Measurements from ENCODE around the gene EARS2. TPM values are rescaled to one million over a fixed set of nuclear protein-coding genes. Genes with fewer than 3 reads are reported as not detected.
"Not testable (repeated sequence)": the region's sequence is repeated elsewhere in the genome, so short reads cannot be mapped to it uniquely, and the experiment has no call there.

The EARS2 gene
- total and polyA plus RNA-seq, 4 donors: 4.8 to 14.9 (median 8.6) TPM

GRCh38 chr16:23584186-23585076 is 27.3 kb upstream of the EARS2 start:
- Histone ChIP-seq H3K27ac (ENCODE audit: low read depth in 1 of 2, low read length in 2 of 2) (no peak overlapping the region), H3K4me3 (ENCODE audit: low read length in 2 of 2) (no peak overlapping the region), H3K4me1 (ENCODE audit: control insufficient read depth in 1 of 2, insufficient read depth in 2 of 2, low read length in 2 of 2) (no peaks in the 10 kb centered on the region), H3K36me3 (ENCODE audit: control insufficient read depth in 1 of 2, insufficient read depth in 2 of 2, low read length in 1 of 2) (peaks cover 4 to 14% of the 10 kb centered on the region in 2 donors), H3K9me3 (ENCODE audit: control insufficient read depth, low read length) (no peaks in the 10 kb centered on the region), H3K27me3 (ENCODE audit: control insufficient read depth in 1 of 2, insufficient read depth in 2 of 2, low read length in 1 of 2) (no peaks in the 10 kb centered on the region)
- ATAC-seq (ENCODE audit: low FRiP score) (no peak), DNase-seq (no peak)
- 79 to 86% methylated on average over 13 of the region's 14 CpGs for WGBS, 2 donors
- intact Hi-C loops (cut with DNase I): no loop called here

GRCh38 chr16:23583271-23583670 is 26.1 kb upstream of the EARS2 start:
- WGBS, 2 donors: 93% methylated on average over 12 to 30 of the region's 30 CpGs

DNA sequence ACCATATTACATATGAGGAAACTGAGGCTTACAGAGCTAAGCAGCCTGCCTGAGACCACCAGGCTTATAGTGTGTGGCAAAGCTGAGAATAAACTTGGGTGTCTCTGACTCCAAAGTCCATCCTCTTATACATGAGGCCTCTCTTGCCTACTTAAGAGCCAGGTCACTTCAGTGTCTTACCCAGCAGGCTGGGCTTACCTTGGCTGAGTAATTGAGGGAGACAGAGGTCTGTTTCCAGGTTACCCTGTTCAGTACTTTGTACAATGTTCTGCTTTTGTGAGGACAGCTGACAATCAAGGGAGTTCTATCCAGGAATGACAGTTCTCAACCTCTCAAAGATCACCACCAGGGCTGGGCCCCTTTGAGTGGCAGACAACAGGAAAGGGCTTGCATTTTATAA is 24.6 kb upstream of the EARS2 start:
- intact Hi-C loops (cut with DNase I): no loop called here
- H3K27ac ChIP-seq (ENCODE audit: low read depth in 1 of 2, low read length in 2 of 2): no peak overlapping the region
- H3K4me1 ChIP-seq (ENCODE audit: control insufficient read depth in 1 of 2, insufficient read depth in 2 of 2, low read length in 2 of 2): no peaks in the 10 kb centered on the region
- H3K27me3 ChIP-seq (ENCODE audit: control insufficient read depth in 1 of 2, insufficient read depth in 2 of 2, low read length in 1 of 2): no peaks in the 10 kb centered on the region
- no peaks in the 10 kb centered on the region for H3K9me3 ChIP-seq (ENCODE audit: control insufficient read depth, low read length)
- H3K4me3 ChIP-seq (ENCODE audit: low read length in 2 of 2): no peak overlapping the region
- DNase-seq: no peak
- peaks cover 0 to 14% of the 10 kb centered on the region in 2 donors for H3K36me3 ChIP-seq (ENCODE audit: control insufficient read depth in 1 of 2, insufficient read depth in 2 of 2, low read length in 1 of 2)
- ATAC-seq (ENCODE audit: low FRiP score): no peak

More at GRCh38 chr16:23583271-23583670, 26.1 kb upstream of the EARS2 start:
- H3K27ac ChIP-seq (ENCODE audit: low read depth in 1 of 2, low read length in 2 of 2); H3K4me3 ChIP-seq (ENCODE audit: low read length in 2 of 2); intact Hi-C loops (cut with DNase I); DNase-seq; H3K27me3 ChIP-seq (ENCODE audit: control insufficient read depth in 1 of 2, insufficient read depth in 2 of 2, low read length in 1 of 2); H3K9me3 ChIP-seq (ENCODE audit: control insufficient read depth, low read length); H3K4me1 ChIP-seq (ENCODE audit: control insufficient read depth in 1 of 2, insufficient read depth in 2 of 2, low read length in 2 of 2); ATAC-seq (ENCODE audit: low FRiP score): not testable (repeated sequence)
- peaks cover 4 to 14% of the 10 kb centered on the region in 2 donors for H3K36me3 ChIP-seq (ENCODE audit: control insufficient read depth in 1 of 2, insufficient read depth in 2 of 2, low read length in 1 of 2)

DNA sequence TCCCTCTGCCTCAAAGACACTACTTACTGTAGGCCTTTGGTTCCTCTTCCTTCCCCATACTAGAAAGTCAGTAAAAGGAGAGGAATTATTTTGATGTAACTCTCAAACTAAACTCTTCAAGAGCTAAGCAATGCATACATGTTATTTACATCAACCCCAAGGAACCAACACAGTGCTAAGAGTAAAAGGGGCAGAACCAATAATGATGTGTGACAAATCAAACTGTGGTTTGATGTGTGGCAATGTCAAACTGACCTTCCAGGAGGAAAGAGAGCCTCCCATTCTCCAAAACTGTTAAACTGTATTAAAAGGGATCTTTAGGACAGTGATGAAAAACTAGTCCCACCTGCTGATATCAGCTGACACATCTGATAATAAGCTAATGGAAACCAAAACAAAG is 23.2 kb upstream of the EARS2 start:
- Histone ChIP-seq H3K27ac (ENCODE audit: low read depth in 1 of 2, low read length in 2 of 2) (no peak overlapping the region), H3K27me3 (ENCODE audit: control insufficient read depth in 1 of 2, insufficient read depth in 2 of 2, low read length in 1 of 2) (no peaks in the 10 kb centered on the region), H3K4me1 (ENCODE audit: control insufficient read depth in 1 of 2, insufficient read depth in 2 of 2, low read length in 2 of 2) (no peaks in the 10 kb centered on the region), H3K36me3 (ENCODE audit: control insufficient read depth in 1 of 2, insufficient read depth in 2 of 2, low read length in 1 of 2) (peaks cover 0 to 14% of the 10 kb centered on the region in 2 donors), H3K4me3 (ENCODE audit: low read length in 2 of 2) (no peak overlapping the region), H3K9me3 (ENCODE audit: control insufficient read depth, low read length) (no peaks in the 10 kb centered on the region)
- no peak for DNase-seq
- ATAC-seq (ENCODE audit: low FRiP score): no peak
- intact Hi-C loops (cut with DNase I): no loop called here

GRCh38 chr16:23579371-23579770 is 22.2 kb upstream of the EARS2 start:
- Histone ChIP-seq H3K27ac (ENCODE audit: low read depth in 1 of 2, low read length in 2 of 2) (no peak overlapping the region), H3K36me3 (ENCODE audit: control insufficient read depth in 1 of 2, insufficient read depth in 2 of 2, low read length in 1 of 2) (peaks cover 0 to 11% of the 10 kb centered on the region in 2 donors), H3K4me3 (ENCODE audit: low read length in 2 of 2) (no peak overlapping the region), H3K9me3 (ENCODE audit: control insufficient read depth, low read length) (no peaks in the 10 kb centered on the region), H3K27me3 (ENCODE audit: control insufficient read depth in 1 of 2, insufficient read depth in 2 of 2, low read length in 1 of 2) (no peaks in the 10 kb centered on the region), H3K4me1 (ENCODE audit: control insufficient read depth in 1 of 2, insufficient read depth in 2 of 2, low read length in 2 of 2) (no peaks in the 10 kb centered on the region)
- intact Hi-C loops (cut with DNase I): no loop called here
- WGBS, 2 donors: 97% methylated on average over 4 of the region's 4 CpGs
- ATAC-seq (ENCODE audit: low FRiP score) (no peak), DNase-seq (no peak)

GRCh38 chr16:23578101-23578830 is 21.1 kb upstream of the EARS2 start:
- DNase-seq (no peak), ATAC-seq (ENCODE audit: low FRiP score) (no peak)
- intact Hi-C loops (cut with DNase I): no loop called here
- Histone ChIP-seq H3K9me3 (ENCODE audit: control insufficient read depth, low read length) (no peaks in the 10 kb centered on the region), H3K36me3 (ENCODE audit: control insufficient read depth in 1 of 2, insufficient read depth in 2 of 2, low read length in 1 of 2) (peaks cover 0 to 11% of the 10 kb centered on the region in 2 donors), H3K4me1 (ENCODE audit: control insufficient read depth in 1 of 2, insufficient read depth in 2 of 2, low read length in 2 of 2) (no peaks in the 10 kb centered on the region), H3K27me3 (ENCODE audit: control insufficient read depth in 1 of 2, insufficient read depth in 2 of 2, low read length in 1 of 2) (no peaks in the 10 kb centered on the region), H3K27ac (ENCODE audit: low read depth in 1 of 2, low read length in 2 of 2) (no peak overlapping the region), H3K4me3 (ENCODE audit: low read length in 2 of 2) (no peak overlapping the region)
- 55 to 56% methylated on average over 5 of the region's 5 CpGs for WGBS, 2 donors

DNA sequence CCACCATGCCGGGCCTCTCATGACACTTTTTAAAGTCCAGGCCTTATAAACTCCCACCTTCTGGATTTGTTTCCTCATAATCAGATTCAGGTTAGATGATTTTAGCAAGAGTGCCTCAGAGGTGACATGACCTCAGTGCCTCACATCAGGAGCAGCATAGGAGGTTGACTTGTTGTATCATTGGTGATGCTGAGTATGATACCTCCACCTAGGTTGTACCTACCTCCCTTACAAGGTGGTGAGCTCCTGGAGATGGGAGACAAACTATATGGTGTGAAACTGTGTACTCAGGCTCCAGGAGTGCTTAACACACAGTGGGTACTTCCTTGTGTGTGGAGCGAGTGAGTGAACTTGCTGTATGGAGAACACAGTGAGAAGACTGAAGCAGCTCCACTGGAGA is 20.3 kb upstream of the EARS2 start:
- no peak overlapping the region for H3K27ac ChIP-seq (ENCODE audit: low read depth in 1 of 2, low read length in 2 of 2)
- H3K4me1 ChIP-seq (ENCODE audit: control insufficient read depth in 1 of 2, insufficient read depth in 2 of 2, low read length in 2 of 2): no peaks in the 10 kb centered on the region
- no peak for DNase-seq
- WGBS, 2 donors: 83 to 88% methylated on average over 2 of the region's 2 CpGs
- peaks cover 0 to 11% of the 10 kb centered on the region in 2 donors for H3K36me3 ChIP-seq (ENCODE audit: control insufficient read depth in 1 of 2, insufficient read depth in 2 of 2, low read length in 1 of 2)
- H3K27me3 ChIP-seq (ENCODE audit: control insufficient read depth in 1 of 2, insufficient read depth in 2 of 2, low read length in 1 of 2): no peaks in the 10 kb centered on the region
- no peak overlapping the region for H3K4me3 ChIP-seq (ENCODE audit: low read length in 2 of 2)
- intact Hi-C loops (cut with DNase I): no loop called here
- H3K9me3 ChIP-seq (ENCODE audit: control insufficient read depth, low read length): no peaks in the 10 kb centered on the region
- no peak for ATAC-seq (ENCODE audit: low FRiP score)

GRCh38 chr16:23575834-23576233 is 18.7 kb upstream of the EARS2 start:
- DNase-seq: no peak
- no peaks in the 10 kb centered on the region for H3K4me1 ChIP-seq (ENCODE audit: control insufficient read depth in 1 of 2, insufficient read depth in 2 of 2, low read length in 2 of 2)
- intact Hi-C loops (cut with DNase I): no loop called here
- 75 to 78% methylated on average over 3 of the region's 3 CpGs for WGBS, 2 donors
- peaks cover 0 to 15% of the 10 kb centered on the region in 2 donors for H3K36me3 ChIP-seq (ENCODE audit: control insufficient read depth in 1 of 2, insufficient read depth in 2 of 2, low read length in 1 of 2)
- no peak overlapping the region for H3K4me3 ChIP-seq (ENCODE audit: low read length in 2 of 2)
- no peak overlapping the region for H3K27ac ChIP-seq (ENCODE audit: low read depth in 1 of 2, low read length in 2 of 2)
- H3K27me3 ChIP-seq (ENCODE audit: control insufficient read depth in 1 of 2, insufficient read depth in 2 of 2, low read length in 1 of 2): no peaks in the 10 kb centered on the region
- H3K9me3 ChIP-seq (ENCODE audit: control insufficient read depth, low read length): no peaks in the 10 kb centered on the region
- ATAC-seq (ENCODE audit: low FRiP score): no peak

- peaks cover 0 to 15% of the 10 kb centered on the region in 2 donors for H3K36me3 ChIP-seq (ENCODE audit: control insufficient read depth in 1 of 2, insufficient read depth in 2 of 2, low read length in 1 of 2)
- no peak overlapping the region for H3K27ac ChIP-seq (ENCODE audit: low read depth in 1 of 2, low read length in 2 of 2)
- ATAC-seq (ENCODE audit: low FRiP score) (no peak), DNase-seq (no peak)
- no peaks in the 10 kb centered on the region for H3K4me1 ChIP-seq (ENCODE audit: control insufficient read depth in 1 of 2, insufficient read depth in 2 of 2, low read length in 2 of 2)
- H3K27me3 ChIP-seq (ENCODE audit: control insufficient read depth in 1 of 2, insufficient read depth in 2 of 2, low read length in 1 of 2): no peaks in the 10 kb centered on the region
- intact Hi-C loops (cut with DNase I): no loop called here
- 83 to 87% methylated on average over 5 of the region's 5 CpGs for WGBS, 2 donors
- no peak overlapping the region for H3K4me3 ChIP-seq (ENCODE audit: low read length in 2 of 2)
- no peaks in the 10 kb centered on the region for H3K9me3 ChIP-seq (ENCODE audit: control insufficient read depth, low read length)
These were observed 16.7 kb upstream of the EARS2 start for GRCh38 chr16:23573817-23574216.
